Measurements from ENCODE around the gene GRID1. TPM values are rescaled to one million over a fixed set of nuclear protein-coding genes. Genes with fewer than 3 reads are reported as not detected.

Gene GRID1
- total and polyA plus RNA-seq, 10 donors: 0.06 to 0.42 (median 0.15) TPM; not detected in 4

- DNase-seq: no peak
- intact Hi-C loops (cut with DNase I; ENCODE audit: low total_unique reads): no loop called here
- H3K27ac ChIP-seq: no peak overlapping the region
- no peaks in the 10 kb centered on the region for H3K36me3 ChIP-seq
- WGBS, 5 donors: 62 to 73% (median 71%) methylated on average over 7 of the region's 7 CpGs
- H3K4me3 ChIP-seq: no peak overlapping the region
- no peaks in the 10 kb centered on the region for H3K9me3 ChIP-seq
- TF ChIP-seq POLR2AphosphoS5 (IDR thresholded peaks at IDR 0.05) (no peak), POLR2A (IDR thresholded peaks at IDR 0.05) (no peak), CTCF (IDR thresholded peaks at IDR 0.05 in 8 of 11, conservative IDR thresholded peaks at IDR 0.05 in 3 of 11) (no peak)
- H3K27me3 ChIP-seq (replicated peaks in 1 of 7): peaks cover 0 to 90% (median 36%) of the 10 kb centered on the region in 7 donors
- peaks cover 0 to 12% (median 8%) of the 10 kb centered on the region in 6 donors for H3K4me1 ChIP-seq
These were observed 26.1 kb upstream of the GRID1 start for GRCh38 chr10:86392723-86393094.

- TF ChIP-seq POLR2AphosphoS5 (IDR thresholded peaks at IDR 0.05) (no peak), POLR2A (IDR thresholded peaks at IDR 0.05) (no peak), CTCF (IDR thresholded peaks at IDR 0.05 in 8 of 11, conservative IDR thresholded peaks at IDR 0.05 in 3 of 11) (no peak)
- Histone ChIP-seq H3K9me3 (no peaks in the 10 kb centered on the region), H3K36me3 (no peaks in the 10 kb centered on the region), H3K27me3 (replicated peaks in 1 of 7) (peaks cover 0 to 92% (median 42%) of the 10 kb centered on the region in 7 donors), H3K27ac (no peak overlapping the region), H3K4me3 (no peak overlapping the region), H3K4me1 (peaks cover 0 to 12% (median 8%) of the 10 kb centered on the region in 6 donors)
- no peak for DNase-seq
- WGBS, 5 donors: 69 to 78% (median 71%) methylated on average over 12 of the region's 12 CpGs
- intact Hi-C loops (cut with DNase I; ENCODE audit: low total_unique reads): no loop called here
These were observed 25.6 kb upstream of the GRID1 start for GRCh38 chr10:86391986-86392722.

- WGBS, 5 donors: 73 to 83% (median 79%) methylated on average over 8 of the region's 8 CpGs
- DNase-seq: no peak
- TF ChIP-seq POLR2AphosphoS5 (IDR thresholded peaks at IDR 0.05) (no peak), POLR2A (IDR thresholded peaks at IDR 0.05) (no peak), CTCF (IDR thresholded peaks at IDR 0.05 in 8 of 11, conservative IDR thresholded peaks at IDR 0.05 in 3 of 11) (no peak)
- Histone ChIP-seq H3K27ac (no peak overlapping the region), H3K4me3 (no peak overlapping the region), H3K4me1 (peaks cover 0 to 12% (median 8%) of the 10 kb centered on the region in 6 donors), H3K9me3 (no peaks in the 10 kb centered on the region), H3K36me3 (no peaks in the 10 kb centered on the region), H3K27me3 (replicated peaks in 1 of 7) (peaks cover 0 to 95% (median 48%) of the 10 kb centered on the region in 7 donors)
- intact Hi-C loops (cut with DNase I; ENCODE audit: low total_unique reads): no loop called here
These were observed 24.7 kb upstream of the GRID1 start for GRCh38 chr10:86391236-86391840.
